ENCODE data around the gene LHPP. TPM values are rescaled to one million over a fixed set of nuclear protein-coding genes. Genes with fewer than 3 reads are reported as not detected.
"Not testable (repeated sequence)": the region's sequence is repeated elsewhere in the genome, so short reads cannot be mapped to it uniquely, and the experiment has no call there.

LHPP gene, protein sequence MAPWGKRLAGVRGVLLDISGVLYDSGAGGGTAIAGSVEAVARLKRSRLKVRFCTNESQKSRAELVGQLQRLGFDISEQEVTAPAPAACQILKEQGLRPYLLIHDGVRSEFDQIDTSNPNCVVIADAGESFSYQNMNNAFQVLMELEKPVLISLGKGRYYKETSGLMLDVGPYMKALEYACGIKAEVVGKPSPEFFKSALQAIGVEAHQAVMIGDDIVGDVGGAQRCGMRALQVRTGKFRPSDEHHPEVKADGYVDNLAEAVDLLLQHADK
- 2.1 and 3.2 TPM in 2 replicates for total RNA-seq (2014; rRNA removed; shearing (Covaris generic))
- polyA plus RNA-seq (2015; cell fraction: cytosol; rRNA removed) = 8.8 and 12.6 TPM in 2 replicates
- 11.4 and 15.9 TPM in 2 replicates for polyA plus RNA-seq (2015; cell fraction: nucleus; rRNA removed)

DNA sequence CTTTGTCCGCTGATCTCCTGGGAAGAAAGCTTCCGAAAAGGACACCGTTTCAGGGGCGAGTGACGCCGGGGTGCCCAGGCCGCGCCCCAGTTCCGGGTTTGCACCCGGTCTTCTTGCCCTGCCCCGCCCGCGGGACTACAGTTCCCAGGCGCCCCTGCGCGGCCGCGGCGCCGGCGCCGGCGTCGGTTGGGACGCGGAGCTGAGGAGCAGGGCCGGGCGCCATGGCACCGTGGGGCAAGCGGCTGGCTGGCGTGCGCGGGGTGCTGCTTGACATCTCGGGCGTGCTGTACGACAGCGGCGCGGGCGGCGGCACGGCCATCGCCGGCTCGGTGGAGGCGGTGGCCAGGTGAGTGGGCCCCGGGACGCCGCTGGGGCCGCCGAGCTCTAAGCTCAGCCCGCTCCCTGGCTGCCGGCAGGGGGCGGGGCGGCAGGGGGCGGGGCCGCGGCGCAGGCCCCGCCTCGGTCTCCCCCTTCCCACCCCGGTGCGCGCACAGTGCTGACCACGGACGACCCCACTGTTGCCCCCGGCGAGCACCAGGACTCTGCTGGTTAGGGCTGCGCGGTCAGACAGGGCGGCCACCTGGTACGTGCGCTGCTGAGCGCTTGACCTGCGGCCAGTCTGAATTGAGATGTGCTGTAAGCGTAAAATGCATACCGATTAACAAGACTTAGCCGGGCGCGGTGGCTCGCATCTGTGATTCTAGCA lies at the start of gene LHPP:
LHPP (plus strand) TSS at position 182 of the 706 bp plus-strand sequence; CDS start at position 222, 40 bp downstream.
- peak; percentile 78 for DNase-seq (ENCODE audit: low read depth)

DNA sequence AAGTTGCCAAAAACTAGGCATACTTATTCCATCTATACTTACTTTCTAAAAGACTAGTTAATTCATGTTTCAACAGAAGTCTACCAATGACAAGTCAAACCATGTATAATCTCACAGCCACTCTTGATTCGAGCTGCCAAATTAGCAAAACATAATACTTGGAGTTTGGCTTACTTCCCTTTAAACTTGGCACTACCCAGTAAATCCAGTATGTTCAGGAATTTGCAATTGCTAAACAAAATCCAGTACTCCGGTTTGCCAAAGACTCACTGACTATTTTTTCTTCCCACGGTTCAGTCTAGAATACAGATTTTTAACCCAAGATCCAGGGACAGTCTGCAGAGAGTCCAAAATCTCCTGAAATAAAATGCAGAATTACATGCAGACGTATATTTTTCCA lies 47.5 kb upstream of the LHPP start:
- no peak for DNase-seq (ENCODE audit: low read depth)

DNA sequence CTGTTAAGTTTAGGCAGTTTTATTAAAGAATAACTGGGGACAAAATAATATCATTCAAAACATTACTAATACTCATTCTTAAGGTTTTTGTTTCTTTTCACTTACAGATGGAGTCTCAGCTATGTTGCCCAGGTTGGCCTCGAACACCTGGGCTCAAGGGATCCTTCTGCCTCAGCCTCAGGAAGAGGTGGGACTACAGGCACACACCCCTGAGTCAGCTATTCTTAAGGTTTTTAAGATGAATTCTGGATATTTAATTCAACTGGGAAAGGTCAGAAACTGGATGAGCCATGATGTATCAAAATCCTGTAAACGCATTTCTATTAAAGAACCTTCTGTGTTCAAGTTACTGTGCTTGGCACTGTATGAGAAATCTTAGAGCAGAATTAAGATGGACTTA lies 46.4 kb upstream of the LHPP start:
- no peak for DNase-seq (ENCODE audit: low read depth)

DNA sequence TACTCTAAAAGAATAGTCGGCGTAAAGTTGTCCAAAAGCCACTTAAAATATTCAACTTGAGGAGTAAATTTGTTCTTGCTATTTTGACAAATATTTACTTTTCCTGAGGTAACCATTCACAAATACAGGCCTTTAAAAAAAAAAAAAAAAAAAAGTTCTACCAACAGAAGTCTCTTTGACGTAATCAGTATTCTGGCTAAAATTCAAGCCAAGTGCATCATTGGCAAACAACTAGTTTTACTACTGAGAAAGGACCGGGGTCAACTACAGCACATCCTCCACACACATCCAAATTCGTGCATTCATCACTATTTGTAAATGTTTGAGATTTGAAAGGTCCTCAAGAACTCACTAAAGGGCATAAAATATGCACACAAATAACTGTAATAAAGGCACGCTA lies 44.9 kb upstream of the LHPP start:
- DNase-seq (ENCODE audit: low read depth) = no peak

DNA sequence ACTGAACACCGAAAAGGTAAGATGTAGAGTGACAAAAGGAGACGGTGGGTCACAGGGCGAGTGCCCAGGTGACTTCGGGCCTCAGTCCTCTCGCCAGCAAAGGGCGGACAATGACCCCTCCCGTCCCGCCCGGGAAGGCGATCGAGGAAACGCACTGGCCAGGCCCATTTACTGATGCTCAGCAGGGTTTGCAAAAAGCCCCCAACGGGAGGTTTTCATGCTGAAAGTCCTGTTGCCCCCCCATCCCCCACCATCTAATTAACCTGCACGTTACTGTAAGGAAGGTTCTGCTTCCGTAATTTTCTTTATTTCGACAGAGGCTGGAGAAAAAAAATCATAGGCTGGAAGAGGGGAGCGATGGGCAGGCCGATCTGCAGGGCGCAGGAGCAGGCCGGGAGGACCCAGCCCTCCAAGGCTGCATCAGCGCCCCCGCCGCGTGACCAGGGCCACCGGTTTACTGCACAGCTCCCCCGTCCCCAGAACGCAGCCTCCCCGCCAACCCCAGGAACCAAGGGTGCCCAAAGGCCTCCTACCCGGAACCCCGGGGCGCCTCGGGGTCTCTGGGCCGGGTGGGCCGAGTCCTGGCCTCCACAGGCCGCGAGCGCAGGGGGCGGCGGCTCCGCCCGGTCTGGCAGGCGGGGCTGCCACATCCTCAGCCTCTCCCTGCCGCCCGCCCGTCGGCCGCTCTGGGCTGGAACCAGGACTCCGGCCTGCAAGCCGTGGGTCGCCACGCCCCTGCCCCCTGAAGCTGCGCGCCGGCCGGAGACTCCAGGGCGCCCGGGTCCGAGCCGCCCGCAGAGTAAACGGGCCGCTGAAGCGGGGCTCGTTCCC lies 43.5 kb upstream of the LHPP start:
- peak; percentile 65 for DNase-seq (ENCODE audit: low read depth)

DNA sequence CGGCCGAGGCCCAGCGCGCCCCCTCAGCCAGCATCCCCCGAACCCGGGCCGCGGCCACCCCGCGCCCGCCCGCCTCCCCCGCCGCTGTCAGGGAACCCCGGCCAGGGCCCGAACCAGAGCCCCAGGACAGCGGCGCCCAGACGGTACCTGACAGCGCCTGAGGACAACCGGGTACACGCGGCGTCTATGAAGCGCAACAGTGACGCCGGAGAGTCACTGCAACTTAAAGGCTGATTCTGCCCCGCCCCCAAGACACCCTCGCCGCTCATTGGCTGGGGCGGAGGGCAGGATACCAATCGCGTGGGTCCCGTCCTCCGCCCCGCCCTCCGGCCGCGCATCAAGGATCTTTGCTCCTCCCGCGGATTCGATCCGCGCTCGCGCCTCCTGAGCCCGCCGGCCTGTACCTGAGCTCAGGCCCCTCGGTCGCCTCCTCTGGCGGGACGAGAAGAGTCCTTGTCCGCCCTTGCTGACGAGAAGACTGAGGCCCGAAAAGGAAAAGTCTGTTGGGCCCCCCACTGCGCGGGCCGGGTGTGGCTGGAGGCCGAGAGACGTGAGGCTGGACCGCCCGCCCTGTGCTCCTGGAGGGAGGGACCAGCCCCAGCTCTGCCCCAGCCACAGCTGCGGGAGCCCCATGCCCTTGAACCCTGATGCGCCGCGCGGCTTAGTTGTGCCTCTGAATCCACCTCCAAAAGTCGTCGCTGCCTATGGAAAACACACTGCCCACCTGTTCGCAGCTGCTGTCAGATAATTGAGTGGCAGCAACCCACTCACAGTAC lies 42.7 kb upstream of the LHPP start, which contains the start of gene OAT:
OAT (minus strand) TSS at position 198 of the 776 bp plus-strand sequence. CDS start 6,752 bp downstream, outside the sequence.
- peak; percentile 95 for DNase-seq (ENCODE audit: low read depth)

DNA sequence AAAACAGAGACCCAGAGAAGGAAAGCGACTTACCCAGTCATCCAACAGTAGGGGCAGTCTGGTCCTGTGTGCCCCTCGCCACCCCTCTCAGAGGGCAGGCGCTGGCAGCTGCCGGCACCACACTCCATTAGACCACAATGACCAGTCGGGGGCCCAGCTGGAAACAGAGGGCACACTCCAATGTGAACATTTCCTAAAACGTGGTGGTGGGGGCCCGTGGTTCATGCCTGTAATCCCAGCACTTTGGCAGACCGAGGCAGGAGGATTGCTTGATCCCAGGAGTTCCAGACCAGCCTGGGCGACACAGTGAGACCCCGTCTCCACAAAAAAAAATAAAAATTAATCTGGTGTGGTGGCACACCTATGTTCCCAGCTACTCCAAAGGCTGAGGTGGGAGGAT lies 42.0 kb upstream of the LHPP start:
- DNase-seq (ENCODE audit: low read depth) = no peak

DNA sequence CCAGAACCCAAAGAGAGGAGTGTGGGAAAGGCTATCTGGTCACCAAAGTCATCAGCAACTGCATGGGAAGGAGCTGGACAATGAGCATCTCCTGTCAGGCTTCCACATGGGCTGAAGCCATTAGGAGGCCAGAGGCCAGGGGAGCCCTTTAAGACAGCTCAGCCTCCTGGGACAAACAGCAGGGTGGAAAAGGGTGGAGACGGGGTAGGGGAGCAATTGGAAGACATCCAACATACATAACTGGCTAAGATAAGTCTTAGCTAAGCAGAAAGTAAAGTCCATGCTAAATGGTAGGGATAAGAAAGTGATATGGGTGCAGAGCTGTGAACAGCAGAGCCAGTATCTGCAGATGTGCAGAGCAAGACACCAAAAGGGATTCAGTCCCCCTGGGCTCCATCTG lies 41.4 kb upstream of the LHPP start:
- DNase-seq (ENCODE audit: low read depth) = no peak

DNA sequence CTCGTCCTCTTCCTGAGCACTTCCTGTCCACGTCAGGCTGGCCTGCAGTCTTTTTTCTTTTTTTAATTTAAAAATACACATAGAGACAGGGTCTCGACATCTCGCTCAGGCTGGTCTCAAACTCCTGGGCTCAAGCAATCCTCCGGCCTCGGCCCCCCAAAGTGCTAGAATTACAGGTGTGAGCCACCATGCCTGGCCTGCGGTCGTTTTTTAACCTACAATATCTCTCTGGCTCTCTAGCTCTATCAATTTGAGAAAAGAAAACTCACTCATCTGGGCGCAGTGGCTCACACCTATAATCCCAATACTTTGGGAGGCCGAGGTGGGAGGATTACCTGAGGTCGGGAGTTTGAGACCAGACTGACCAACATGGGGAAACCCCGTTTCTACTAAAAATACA lies 38.9 kb upstream of the LHPP start:
- no peak for DNase-seq (ENCODE audit: low read depth)

DNA sequence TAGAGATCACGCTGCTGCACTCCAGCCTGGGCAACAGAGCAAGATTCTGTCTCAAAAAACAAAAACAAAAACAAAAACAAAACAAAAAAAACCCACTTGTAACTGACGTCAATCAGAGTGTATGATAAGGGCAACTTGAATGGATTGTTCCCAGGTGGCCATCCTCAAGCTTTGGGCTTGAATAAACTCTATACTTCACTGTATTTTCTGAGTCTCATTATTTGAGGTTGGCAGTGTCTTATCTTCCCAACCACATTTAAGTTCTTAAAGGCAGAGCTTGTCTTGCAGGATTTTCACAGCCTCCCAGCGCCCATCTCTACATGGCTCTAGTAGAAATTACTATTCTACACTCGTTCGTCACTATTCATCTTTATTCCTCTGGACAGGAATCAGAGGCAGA lies 37.8 kb upstream of the LHPP start:
- no peak for DNase-seq (ENCODE audit: low read depth)

DNA sequence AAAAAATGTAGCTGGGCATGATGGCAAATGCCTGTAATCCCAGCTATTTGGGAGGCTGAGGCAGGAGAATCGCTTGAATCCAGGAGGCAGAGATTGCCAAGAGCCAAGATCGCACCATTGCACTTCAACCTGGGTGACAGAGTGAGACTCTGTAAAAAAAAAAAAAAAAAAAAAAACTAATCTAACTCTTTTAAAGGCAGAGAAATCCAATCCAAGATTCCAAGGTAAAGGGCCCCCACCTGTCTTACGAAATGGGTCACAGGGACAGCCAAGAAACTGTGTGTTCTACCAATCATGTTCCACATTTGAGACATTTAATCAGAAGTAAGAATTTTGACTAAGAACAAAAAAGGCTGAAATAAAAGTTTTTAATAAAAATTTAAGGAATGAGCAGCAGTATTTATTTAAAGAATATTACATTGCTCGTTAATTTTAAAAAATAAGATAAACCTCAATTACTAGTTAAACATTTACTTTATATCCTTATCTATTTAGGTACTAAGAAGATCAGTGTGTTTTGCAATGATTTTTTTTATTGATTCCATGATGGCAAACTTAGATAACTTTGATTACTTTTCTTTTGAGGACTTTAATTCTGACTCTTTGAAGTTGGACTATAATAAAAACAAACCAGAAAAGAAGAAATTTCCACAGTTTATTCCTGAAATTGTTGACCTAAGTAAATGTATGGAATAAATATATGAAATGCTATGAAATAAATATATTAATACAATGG lies 36.2 kb upstream of the LHPP start:
- DNase-seq (ENCODE audit: low read depth) = no peak

DNA sequence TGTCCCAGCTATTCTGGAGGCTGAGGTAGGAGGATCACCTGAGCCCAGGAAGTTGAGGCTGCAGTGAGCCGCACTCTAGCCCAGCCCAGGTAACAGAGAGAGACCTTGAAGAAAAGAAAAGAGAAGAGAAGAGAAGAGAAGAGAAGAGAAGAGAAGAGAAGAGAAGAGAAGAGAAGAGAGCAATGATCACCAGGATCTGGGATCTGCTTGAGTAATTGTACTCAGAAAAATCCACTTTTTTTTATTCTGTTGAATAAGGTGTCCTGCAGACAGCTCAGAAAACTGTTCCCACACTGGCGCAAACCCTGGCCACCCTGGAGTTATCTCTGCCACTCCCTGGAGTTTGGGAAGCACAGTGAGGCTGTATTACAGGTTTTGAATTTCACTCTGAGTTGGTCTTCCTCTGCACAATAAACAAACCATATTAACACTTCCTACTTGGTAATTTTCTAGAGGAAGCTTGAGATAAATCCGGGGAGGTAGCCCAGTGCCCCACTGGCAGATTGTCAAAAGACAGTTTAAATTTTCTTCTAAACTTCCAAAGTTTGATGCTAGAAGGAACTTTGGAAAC lies 33.3 kb upstream of the LHPP start:
- DNase-seq (ENCODE audit: low read depth) = no peak

DNA sequence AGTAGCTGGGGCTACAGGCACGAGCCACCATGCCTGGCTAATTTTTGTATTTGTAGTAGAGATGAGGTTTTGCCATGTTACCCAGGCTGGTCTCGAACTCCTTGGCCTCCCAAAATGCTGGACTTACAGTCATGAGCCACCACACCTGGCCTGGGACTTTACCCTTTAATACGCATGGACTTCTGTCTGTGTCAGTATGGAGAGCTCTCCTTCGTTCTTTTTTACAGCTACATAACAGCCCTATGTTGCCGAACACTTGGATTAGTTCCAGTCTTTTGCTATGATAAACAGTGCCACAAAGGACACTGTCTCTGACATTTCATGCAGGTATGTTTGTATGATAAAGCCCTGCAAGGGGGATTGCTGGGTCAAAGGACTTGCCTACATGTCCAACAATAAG lies 32.0 kb upstream of the LHPP start:
- DNase-seq (ENCODE audit: low read depth) = no peak

DNA sequence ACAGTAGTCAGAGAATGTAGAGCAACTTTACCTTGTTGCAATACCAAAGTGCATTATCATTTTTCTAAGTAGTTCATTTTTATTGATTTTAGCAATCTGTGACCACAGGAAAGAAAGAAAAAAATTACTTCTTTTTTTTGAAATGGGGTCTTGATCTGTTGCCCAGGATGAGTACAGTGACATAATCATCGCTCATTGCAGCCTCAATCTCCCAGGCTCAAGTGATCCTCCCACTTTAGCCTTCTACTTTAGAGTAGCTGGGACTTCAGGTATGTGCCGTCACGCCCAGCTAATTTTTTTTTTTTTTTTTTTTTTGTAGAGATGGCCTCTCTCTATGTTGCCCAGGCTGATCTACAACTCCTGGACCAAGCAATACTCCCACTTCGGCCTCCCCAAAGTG lies 31.5 kb upstream of the LHPP start:
- no peak for DNase-seq (ENCODE audit: low read depth)

DNA sequence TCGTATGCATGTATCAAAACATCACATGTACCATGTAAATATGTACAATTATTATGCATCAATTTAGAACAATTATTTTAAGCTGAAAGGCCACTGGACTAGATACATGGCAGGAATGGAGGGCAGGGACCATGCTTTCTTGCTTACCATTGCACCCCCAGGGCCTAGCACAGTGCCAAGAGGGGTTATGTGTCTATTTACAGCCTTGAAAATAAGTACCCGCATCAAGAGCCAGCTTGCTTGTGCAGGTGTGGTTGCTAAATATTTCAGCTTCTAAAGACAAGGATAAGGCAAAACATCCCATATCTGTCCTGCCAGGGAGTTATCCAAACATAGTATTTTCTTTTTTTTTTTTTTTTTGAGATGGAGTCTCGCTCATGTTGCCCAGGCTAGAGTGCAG lies 28.2 kb upstream of the LHPP start:
- DNase-seq (ENCODE audit: low read depth) = no peak

DNA sequence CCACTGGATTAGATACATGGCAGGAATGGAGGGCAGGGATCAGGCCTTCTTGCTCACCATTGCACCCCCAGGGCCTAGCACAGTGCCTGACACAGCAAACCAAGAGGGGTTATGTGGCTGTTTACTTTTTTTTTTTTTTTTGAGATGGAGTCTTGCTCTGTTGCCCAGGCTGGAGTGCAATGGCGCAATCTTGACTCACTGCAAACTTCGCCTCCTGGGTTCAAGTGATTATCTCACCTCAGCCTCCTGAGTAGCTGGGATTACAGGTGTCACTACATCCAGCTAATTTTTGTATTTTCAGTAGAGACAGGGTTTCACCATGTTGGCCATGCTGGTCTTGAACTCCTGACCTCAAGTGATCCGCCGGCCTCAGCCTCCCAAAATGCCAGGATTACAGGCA lies 25.9 kb upstream of the LHPP start:
- DNase-seq (ENCODE audit: low read depth) = not testable (repeated sequence)

DNA sequence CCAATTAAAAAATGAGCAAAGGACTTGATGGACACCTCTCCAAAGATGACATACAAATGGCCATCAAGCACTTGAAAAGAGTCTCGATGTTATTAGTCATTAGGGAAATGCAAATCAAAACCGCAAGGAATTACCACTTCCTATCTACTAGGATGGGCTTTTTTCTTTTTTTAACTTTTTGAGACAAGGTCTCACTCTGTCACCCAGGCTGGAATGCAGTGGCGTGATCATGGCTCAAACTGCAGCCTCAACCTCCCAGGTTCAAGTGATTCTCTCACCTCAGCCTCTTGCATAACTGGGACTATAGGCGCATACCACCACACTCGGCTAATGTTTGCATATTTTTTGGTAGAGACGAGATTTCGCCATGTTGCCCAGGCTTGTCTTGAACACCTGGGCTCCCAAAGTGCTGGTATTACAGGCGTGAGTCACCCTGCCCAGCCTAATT lies 25.4 kb upstream of the LHPP start:
- DNase-seq (ENCODE audit: low read depth) = peak; percentile 90

DNA sequence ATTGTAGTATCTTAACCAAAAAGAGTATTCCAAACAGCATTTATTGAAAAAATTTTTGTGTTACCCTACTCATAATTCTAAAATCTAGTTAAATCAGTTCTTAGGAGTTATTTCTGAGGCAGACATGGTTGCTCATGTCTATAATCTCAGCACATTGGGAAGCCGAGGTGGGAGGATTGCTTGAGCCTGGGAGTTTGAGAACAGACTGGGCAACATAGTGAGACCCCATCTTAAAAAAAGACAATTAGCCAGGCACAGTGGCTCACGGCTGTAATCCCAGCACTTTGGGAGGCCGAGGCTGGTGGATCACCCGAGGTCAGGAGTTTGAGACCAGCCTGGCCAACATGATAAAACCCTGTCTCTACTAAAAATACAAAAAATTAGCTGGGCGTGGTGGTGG lies 19.9 kb upstream of the LHPP start:
- not testable (repeated sequence) for DNase-seq (ENCODE audit: low read depth)

DNA sequence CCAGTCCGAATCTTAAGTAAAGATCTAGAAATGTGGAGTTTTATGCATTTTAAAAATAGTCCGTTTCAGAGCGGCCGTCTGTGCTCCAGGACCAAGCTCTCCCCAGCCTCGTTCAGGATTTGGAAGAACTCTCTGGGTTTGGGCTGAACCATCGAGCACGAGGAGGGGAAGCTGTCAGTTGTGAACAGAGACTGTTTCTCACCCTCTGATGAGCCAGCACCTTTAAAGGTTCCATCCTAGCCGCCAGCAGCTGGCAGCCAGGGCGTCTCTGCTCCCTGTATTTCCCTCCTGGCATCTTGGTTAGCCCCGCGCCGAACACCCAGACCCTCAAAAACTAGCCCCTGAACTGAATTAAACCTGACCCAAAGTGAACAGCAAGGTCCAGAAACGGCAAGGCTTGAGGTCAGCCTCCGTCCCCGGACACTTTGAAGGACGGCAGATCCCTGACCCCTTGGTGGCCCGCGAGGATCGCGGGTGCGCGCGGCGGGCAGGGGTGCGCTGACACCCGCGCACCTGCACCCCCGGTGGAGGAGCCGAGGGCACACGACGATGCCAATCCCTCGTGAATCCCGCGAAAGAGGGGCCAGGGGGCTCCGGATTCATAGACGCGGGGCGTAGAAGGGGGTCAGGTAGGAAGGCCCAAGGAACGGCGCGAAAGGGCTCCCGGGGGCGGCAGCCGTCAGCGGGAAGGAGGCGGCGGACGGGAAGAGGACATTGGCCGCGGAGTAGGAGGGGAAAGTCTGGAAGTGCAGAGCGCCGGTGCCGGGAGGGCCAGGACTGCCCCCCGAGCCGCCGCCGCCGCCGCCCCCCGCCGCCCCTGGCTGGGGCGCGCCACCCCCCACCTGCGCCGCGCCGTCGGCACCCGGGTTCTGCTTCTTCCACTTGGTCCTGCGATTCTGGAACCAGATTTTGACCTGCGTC lies 14.5 kb upstream of the LHPP start:
- DNase-seq (ENCODE audit: low read depth) = no peak
